Activated CD8-positive, alpha-beta memory T cell treated with anti-CD3 and anti-CD28 coated beads, Interleukin-2, amount 50 U/mL, for 24 hours (primary cell): ENCODE results near the gene ENDOV.

ENCODE experiments used
- DNase-seq: peaks from one replicate; pipeline ENCODE4 v3.0.0-alpha.2; 2020; ENCODE audit errors: extremely low read depth

ENDOV gene

DNA sequence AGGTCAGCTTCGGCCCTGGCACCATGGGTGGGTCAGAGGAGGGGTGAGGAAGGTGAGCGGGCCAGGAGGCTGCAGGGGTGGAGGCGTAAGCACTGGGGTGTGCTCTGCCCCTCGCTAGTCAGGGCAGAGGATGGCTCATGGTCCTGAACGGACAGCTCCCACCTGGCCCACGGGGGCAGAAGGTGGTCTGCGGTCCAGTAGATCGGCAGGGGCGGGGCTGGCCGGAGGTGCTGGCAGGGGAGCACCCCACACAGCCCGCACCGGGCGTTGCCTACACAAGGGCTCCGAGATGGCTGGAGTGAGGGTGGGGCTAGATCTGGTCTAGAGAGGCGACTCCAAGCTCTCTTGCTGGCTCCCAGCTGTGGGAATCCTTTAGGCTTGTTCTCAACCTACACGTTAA is 53.3 kb downstream of the ENDOV start:
- no peak for DNase-seq

DNA sequence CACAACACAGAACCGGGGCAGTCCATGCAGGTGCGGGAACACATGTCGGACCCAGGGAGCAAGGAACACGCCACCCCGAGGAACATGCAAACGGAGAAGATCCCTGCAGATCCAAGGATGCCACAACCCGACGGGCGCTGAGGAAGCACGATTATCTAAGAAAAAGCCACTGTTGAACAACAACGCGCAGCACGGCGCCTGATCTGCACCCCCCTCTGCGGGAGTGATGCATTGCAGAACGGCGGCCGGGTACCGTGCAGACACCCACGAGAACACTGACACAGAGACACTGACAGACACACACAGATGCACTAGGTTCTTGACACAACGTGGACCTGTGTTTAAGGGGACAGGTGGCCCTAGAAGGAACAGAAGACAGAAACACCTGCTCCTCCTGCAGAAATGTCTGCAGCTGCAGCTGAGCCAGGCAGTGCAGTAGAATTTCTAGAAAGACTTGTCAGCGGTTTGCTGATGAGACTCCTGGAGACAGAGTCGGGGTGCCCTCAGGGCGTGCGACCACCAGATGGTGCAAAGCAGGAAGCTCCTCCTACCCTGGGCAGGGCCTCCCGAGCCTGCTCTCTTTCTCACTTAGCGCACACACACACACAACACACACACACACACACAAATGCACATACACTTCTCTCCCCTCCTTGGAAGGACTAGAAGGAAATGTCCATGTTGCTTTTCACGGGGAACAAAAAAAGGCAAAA is 54.0 kb downstream of the ENDOV start:
- DNase-seq, result no peak

GRCh38 chr17:80469667-80470066 is 54.7 kb downstream of the ENDOV start:
- no peak for DNase-seq

DNA sequence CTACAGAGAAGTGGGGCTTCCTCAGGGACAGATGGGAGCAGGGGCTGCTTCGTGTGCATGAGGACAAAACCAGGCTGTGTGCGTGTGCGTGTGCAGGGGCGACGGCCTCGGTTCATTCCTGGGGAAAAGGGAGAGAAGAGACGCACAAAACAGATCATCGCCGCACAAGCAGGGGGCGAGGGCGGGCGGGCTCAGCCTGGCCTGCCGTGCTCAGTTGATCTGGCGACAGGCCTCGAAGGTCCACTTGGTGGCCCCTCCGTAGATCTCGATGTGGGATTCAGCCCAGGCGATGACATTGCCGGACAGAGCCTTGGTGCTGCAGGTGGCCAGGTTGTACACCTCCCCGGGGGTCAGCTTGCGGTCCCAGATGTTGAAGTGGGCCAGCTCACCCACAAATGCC is 55.6 kb downstream of the ENDOV start:
- DNase-seq, result no peak

GRCh38 chr17:80471922-80472321 is 57.0 kb downstream of the ENDOV start:
- DNase-seq, result no peak

DNA sequence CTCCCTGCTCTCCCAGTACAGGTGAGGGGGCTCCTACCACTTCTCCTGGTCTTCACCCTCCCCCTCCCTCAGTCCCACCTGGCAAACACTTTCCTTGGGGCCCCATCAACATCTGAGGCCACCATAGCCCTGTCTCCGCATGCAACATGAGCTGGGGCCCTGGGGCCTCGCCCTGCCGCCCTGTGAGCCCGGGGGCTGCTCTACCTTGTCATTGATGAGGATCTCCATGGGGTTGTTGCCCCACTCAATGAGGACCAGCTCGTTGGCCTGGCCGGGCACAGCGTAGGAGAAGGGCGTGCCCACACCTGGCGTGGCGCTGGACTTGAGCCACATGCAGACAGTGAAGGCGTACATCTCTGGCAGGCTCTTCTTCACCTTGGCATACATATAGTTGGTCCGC is 58.0 kb downstream of the ENDOV start:
- DNase-seq, result no peak

DNA sequence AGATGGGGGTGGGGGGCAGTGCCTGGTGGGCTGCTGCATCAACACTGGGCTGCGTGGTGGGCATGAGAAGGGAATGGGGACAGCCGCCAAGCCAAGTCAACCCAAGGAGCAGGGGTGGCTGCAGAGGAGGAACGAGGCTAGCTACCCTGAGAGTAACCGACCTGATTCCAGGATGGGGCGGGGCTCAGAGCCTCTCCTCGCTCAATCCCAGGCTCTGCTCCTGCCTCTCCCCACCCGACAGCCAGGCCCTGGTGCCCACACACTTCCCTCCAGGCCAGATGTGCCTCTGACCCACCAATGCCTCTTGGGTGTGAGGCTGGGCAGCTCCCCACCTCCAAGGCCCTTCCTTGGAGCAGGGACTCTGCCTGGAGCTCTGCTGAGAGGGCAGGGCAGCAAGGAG is 58.7 kb downstream of the ENDOV start:
- DNase-seq, result no peak

DNA sequence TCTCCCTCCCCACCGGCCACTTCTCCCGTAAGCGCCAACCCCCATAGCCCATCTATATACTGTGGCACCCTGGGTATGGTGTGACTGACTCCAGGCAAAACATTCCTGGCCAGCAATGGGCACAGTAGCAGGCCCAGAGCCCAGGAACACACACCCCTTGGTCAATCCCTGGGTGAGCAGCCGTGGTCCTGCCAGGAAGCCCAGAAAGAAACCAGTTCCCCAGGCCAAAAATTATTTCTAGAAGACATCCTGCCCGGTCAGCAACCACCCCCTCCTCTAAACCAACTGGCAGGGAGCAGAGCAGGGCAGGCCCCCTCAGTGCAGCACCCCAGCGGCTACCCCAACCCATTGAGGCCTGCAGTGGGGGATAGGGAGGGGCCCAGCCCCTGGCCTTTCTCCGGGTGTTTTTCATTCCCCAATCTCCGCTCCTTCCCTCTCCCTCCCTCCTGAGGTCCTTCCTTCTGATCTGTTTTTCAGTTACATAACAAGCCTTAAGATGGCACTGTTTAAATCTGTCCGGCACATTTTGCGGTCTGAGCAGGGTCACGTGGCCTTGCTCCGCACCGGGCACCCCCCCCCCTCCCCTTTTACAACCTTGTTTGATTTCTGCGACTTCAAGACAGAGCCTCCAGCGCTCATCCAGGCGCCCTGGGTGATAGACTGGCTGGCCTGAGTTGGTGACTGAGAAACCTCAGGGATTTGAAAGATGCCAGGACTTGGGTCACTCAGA is 59.4 kb downstream of the ENDOV start:
- DNase-seq, result no peak

DNA sequence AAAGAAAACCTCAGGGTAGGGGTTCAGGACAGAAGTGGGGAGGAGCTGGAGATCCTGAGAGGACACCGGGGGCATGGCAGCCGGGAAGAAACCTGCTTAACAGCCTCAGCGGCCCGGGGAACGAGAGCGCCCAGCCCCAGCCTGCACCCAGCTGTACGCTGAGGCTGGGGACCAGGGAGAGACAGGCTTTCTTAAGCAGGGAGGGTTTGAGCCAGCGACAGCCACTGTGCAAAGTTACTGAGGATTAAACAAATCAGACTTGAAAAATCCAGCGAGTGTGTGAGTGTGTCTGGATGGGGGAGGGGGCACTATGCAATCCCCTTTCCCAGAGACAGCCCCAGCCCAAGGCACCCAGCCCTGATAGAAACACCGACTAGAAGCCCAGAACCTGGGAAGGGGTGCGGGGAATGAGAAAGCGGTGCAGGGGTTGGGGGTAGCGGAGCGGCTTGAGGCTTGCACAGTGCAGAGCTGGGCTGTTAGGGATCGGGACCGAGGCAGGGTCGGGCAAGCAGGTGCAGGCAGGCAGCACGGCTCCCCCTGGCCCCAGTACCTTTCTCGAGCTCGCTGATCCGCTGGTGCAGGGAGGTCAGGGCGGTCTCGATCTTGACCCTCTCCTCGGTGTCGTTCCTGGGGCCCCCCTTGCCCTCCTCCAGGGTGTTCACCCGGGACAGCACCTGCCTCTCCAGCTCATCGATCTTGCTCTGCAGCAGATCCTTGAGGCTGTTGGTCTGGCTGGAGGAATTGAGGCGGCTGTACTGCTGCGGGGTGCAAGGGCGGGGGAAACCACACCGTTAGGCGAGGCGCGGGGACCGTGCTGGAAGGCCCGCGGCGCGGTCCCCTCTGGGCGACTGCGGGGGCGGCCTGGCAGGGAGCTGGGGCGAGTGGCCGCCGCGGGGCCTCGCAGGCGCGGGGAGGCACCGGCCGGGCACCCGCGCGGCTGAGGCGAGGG is 60.3 kb downstream of the ENDOV start:
- DNase-seq, result no peak

DNA sequence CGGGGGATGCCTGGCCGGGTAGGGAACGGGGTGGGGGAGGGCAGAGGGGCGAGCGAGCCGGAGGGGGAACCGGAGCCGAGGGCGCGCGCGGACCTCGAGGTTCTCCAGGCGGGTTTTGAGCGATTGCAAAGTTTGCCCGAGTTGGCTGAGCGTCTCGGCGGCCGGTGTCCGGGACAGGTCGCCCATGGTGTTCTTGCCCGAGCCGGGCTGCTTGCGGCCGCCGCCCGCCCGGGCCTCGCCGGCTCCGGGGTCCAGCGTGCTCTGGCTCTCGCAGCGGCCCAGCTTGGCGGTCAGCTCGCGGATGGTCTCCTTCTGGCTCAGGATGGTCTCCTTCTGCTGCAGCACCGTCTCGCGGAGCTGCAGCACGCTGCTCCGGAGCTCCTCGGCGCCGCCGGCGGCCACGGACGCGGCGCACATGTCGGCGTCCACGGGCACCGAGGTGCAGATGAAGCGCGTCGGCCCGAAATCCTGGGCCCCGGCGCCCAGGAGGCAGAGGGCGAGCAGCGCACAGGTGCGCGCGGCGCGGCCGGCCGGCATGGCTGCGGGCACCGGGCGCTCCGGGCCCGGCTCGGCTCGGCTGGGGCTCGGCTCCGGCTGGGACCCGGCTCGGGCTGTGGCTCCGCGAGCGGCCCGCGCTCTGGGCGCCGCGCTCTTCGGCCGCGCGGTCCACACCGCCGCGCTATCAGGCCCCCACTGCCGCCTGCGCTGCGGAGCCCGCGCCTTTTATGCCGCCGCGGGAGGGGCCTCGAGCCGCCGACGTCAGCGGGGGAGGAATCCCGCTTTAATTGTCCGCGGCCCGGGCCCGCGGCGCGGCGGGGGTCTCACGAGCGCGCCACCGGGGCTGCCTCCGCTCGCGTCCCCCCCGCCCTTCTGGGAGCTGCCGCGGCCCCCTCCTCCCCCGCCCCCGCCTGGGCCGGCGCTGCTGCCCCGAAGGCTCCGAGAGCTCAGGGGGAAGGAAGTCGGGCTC is 61.2 kb downstream of the ENDOV start, which contains the start of gene NPTX1:
Gene NPTX1, minus strand, starts transcription at position 698 of the 967 bp plus-strand sequence. Its CDS starts 161 bp downstream, at position 537.
- no peak for DNase-seq

- no peak for DNase-seq
Observed at GRCh38 chr17:80476877-80477646, 62.1 kb downstream of the ENDOV start.

- DNase-seq, result no peak
Observed at GRCh38 chr17:80477647-80478478, 62.9 kb downstream of the ENDOV start.

DNA sequence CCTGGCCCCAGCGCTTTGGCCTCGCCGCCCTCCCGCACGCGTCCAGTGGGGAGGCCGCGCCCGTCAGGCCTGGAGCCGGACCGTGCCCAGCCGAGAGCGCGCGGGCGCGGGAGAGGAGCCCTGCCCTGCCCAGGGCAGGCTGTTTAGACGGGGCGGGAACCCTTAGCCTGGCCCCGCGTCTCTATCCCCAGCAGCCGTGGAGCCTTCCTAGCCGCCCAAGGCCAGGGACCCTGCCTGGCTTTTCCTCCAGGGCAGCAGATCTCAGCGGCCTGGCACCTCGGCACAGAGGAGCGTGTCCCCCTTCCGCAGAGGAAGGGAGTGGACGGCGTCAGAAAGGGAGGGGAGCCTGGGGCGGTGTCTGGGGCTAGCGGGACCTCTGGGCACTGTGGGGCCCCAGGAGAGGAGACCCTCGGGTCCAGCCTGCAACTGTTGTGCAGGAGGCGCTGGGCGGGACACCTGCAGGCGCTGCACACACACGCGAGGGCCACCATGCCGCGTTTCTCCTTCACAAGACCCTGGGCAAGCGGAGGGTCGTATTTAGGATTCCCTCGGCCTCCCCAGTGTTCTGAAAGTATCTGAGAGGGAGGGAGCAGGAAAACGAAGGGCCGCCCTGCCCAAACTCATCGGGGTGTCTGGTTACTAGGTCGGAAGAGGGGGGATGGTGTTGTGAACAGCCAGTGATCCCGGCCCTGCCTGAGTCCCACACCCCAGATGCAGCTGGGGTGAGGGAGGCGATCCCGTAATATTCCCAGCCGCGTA is 63.7 kb downstream of the ENDOV start:
- no peak for DNase-seq

DNA sequence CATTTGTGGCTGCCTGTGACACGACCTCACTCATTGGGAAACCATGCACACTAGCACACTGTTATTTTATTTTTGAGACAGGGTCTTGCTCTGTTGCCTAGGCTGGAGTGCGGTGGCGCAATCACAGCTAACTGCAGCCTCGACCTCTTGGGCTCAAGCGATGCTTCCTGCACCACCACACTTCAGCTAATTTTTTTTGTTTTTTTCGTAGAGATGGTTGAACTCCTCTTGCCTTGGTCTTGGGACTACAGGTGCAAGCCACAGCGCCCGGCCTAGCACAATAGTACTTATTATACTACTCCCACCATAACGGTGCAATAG is 64.2 kb downstream of the ENDOV start:
- no peak for DNase-seq

- DNase-seq, result no peak
Observed at GRCh38 chr17:80480248-80480647, 65.3 kb downstream of the ENDOV start.

DNA sequence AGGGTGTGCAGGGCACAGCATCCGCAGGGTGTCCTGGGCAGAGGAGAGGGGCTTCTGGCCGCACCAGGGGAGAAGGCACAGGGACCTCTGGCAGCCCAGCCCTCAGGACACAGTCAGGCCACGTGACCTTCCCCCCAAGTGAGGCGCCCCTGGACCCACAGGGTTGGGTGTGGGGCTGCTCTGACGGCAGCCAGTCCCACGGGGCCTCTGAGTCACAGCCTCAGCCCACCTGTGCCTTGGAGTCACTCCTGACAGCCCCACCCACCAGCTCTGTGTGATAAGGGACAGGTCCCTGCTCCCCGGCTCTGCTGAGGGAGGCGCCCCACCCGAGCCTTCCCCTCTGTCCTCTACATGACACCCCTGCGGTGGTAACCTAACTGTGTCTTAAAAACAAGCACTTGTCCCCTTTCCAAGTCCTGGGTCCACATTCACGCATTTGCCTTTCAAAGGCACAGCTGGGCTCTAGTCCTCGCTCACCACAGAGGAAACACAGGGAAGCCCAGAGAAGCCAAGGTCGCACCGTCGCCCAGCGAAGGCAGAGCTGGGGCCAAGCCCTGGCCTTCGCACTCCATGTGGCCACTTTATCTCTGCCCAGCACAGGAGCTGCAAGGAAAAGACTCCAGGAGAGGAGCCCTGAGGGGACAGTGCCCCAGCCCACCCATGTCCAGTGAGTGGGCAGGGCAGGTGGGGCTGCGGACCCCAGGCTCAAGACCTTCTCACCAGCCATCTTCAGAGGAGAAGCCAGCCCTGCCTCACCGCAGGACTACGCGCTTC is 66.5 kb downstream of the ENDOV start:
- no peak for DNase-seq

DNA sequence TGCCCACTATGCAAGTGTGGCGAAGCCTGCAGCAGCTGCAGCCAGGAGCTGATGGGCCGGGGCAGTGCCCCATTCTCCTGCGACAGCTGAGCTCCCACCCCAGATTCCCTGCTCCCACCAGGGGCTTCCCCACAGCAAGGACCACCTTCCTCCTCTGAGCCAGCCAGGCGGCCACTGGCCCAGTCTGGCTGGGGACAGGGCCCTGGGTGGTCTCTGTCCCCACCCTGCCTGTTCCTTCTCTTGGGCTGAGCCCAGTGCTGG is 67.0 kb downstream of the ENDOV start:
- no peak for DNase-seq

- DNase-seq, result no peak
Observed at GRCh38 chr17:80482555-80483308, 67.8 kb downstream of the ENDOV start.
